NCI-H69 (cell line): ENCODE results near the gene GNB5.
"Not testable (repeated sequence)": the region's sequence is repeated elsewhere in the genome, so short reads cannot be mapped to it uniquely, and the experiment has no call there.

Source experiments
- DNase-seq: peaks from one replicate; lab custom pipeline; 2025; lab: John Stamatoyannopoulos, UW

GNB5 gene

DNA sequence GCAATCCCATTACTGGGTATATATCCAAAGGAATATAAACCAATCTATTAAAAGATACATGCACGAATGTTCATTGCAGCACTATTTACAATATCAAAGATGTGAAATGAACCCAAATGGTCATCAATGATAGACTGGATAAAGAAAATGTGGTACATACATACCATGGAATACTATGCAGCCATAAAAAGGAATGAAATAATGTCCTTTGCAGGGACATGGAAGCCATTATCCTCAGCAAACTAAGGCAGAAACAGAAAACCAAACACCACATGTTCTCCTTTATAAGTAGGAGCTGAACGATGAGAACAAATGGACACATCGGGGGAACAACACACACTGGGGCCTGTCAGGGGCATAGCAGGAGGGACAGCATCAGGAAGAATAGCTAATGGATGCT is 21.0 kb downstream of the GNB5 start:
- DNase-seq: not testable (repeated sequence)

DNA sequence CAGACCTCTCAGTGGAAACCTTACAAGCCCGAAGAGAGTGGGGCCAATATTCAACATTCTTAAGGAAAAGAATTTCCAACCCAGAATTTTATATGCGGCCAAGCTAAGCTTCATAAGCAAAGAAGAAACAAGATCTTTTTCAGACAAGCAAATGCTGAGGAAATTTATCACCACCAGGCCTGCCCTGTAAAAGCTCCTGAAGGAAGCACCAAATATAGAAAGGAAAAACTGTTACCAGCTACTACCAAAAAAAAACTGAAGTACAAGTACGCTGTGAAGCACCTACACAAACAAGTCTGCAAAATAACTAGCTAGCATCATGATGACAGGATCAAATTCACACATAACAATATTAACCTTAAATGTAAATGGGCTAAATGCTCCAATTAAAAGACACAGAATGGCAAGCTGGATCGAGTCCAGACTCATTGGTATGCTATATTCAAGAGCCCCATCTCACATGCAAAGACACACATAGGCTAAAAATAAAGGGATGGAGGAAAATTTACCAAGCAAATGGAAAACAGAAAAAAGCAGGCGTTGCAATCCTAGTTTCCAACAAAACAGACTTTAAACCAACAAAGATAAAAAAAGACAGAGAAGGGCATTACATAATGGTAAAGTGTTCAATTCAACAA is 25.6 kb downstream of the GNB5 start:
- peak; percentile 24 for DNase-seq

DNA sequence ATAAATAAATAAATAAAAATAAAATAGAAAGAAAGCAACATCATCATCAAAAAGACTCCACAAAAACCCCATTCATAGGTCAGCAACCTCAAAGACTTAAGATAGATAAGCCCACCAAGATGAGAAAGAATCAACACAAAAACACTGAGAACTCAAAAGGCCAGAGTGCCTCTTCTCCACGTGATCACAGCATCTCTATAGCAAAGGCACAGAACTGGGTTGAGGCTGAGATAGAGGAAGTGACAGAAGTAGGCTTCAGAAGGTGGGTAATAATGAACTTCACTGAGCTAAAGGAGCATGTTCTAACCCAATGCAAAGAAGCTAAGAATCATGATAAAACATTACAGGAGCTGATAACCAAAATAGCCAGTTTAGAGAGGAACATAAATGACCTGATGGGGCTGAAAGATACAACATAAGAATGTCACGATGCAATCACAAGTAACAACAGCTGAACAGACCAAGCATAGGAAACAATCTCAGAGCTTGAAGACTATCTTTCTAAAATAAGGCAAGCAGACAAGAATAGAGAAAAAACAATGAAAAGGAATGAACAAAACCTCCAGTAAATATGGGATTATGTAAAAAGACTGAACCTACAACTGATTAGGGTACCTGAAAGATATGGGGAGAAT is 26.4 kb downstream of the GNB5 start:
- DNase-seq: no peak

DNA sequence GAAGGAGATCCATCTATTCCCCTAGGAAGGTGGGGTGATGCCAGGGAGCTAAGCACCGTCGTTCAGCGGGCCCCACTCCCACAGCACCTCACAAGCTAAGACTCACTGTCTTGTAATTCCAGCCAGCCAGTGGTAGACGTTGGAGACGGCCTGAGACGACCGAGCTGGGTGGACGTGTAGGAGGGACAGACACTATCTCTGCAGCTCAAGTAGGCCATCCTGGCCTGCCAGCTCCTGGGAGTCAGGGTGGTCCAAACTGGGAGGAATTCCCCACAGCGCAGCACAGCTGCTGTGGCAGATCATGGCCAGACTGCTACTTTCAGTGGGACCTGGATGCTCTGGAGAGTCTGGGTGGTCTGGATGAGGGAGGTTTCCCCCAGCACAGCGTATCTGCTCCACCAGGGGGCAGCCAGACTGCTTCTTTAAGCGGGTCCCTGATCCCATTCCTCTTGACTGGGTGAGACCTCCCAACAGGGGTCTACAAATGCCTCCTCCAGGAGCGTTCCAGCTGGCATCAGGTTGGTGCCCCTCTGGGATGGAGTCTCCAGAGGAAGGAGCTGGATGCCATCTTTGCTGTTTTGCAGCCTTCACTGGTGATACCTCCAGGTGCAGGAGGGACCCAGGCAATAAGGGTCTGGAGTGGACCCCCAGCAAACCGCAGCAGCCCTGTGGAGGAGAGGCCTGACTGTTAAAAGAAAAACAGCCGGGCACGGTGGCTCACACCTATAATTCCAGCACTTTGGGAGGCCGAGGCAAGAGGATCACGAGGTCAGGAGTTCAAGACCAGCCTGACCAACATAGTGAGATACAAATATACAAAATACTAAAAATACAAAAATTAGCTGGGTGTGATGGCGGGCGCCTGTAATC is 27.6 kb downstream of the GNB5 start:
- DNase-seq: peak; percentile 20

DNA sequence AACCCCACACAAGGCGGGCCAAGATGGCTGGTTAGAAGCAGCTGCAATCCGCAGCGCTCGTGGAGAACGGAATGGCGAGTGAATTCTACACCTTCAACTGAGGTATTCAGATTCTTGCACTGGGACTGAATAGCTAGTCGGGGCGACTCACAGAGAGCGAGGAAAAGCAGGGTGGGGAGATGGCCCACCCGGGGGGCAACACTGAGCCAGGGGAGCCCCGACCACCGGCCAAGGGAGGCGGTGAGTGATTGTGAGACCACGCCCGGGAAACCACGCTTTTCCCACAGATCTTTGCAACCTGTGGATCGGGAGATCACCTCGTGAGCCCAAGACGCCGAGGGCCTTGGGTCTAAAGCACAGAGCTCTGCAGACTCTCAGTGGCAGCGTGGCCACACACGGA is 28.3 kb downstream of the GNB5 start:
- DNase-seq: no peak

DNA sequence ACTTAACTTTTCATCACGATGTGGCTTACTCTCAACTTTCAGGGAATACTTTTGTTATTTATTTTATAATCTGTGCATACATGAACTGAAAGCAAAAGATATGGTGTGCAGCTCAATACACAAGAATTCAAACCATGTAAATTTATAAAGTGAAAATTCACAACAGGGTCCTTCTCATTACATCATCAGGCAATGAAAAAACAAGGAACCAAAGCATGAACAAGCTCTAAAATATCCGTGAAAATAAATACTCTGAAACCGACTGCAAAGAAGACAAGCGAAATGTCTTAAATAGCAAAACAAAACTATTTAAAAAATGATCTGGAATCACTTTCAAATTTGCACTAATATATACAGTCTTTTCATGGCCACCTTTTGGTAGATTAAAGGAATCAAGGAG is 28.9 kb downstream of the GNB5 start:
- no peak for DNase-seq

DNA sequence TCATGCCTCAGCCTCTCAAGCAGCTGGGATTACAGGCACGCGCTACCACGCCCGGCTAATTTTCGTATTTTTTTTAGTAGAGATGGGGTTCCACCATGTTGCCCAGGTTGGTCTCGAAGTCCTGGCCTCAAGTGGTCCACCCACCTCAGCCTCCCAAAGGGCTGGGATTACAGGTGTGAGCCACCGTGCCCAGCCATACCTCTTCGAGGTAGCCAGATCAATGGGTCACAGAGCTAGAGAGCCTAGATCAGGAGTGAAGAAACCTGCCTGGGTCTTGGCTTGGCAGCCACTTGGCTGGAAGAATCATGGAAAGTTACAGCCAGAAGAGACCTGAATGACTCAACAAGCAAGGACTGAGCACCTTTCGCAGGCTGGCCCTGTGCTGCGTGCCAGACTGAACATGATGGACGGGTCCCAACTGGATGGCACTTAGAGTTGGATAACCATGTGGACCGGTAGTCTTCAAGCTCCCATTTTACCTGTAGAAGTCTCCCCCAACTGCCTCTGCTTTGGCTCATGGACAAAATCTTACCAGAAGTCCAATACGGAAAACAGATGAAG is 29.7 kb downstream of the GNB5 start:
- no peak for DNase-seq

DNA sequence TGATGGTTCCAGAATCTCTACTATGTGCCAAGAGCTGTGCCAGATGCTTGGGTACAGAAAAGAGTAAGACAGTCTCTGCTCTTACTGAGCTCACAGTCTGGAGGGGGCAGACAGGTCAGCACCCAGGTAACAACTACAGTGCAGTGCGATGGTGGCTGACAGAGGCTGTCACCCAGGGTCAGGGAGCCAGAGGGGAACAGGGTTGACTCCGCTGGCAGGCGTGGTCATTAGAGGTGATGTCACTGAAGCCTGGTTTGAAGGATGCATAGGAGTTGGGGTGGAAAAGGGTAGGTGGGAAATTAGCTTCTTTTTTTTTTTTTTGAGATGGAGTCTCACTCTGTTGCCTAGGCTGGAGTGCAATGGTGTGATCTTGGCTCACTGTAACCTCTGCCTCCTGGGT is 31.5 kb downstream of the GNB5 start:
- DNase-seq: no peak

DNA sequence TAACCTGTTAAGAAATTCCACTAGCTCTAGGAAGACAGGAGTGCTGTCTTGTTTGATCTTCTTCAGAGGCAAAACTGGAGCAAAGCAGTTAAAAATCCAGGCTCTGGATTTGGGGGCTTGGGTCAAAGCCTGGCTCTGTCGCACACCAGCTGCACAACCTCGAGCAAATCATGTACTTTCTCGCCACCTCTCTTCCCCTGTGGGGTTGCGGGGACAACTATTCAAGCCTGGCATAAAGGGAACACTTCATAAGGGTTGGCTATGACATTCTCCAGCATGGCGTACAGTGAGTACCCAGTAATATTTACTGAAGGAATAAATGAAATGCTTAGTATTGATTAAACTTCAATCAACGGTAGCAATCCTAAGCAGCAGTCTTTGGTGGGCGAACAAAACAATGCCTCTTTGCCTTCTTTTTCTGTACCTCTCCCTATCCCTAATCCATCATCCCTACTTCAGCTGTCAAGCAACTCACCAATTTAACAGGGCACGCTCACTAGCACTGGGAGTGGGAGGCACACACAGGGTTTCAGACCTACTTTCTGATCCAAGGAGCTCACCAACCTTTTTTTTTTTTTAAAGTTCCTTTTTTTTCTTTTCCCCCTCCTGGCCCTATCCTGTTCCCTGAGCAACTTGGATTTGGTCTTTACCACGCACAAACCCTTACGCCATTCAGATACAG is 33.0 kb downstream of the GNB5 start:
- no peak for DNase-seq

DNA sequence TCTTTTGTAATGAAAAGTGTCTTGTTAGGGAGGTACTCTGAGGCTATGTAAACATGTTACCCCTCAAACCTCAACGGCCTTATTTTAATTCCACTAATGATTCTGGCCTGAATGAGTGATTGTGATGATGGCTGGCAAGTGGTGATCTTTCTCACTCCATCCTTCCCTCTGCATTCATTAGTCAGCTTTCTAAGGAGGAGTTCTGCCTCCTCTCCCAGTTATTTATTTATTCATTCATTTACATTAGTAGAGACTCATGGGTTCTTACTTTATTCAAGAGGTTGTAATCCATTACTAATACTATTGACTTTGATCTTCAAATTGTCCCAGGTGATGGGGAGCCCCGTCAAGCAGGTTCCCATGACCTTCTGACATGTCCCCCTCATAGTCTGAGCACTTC is 35.3 kb downstream of the GNB5 start:
- no peak for DNase-seq

DNA sequence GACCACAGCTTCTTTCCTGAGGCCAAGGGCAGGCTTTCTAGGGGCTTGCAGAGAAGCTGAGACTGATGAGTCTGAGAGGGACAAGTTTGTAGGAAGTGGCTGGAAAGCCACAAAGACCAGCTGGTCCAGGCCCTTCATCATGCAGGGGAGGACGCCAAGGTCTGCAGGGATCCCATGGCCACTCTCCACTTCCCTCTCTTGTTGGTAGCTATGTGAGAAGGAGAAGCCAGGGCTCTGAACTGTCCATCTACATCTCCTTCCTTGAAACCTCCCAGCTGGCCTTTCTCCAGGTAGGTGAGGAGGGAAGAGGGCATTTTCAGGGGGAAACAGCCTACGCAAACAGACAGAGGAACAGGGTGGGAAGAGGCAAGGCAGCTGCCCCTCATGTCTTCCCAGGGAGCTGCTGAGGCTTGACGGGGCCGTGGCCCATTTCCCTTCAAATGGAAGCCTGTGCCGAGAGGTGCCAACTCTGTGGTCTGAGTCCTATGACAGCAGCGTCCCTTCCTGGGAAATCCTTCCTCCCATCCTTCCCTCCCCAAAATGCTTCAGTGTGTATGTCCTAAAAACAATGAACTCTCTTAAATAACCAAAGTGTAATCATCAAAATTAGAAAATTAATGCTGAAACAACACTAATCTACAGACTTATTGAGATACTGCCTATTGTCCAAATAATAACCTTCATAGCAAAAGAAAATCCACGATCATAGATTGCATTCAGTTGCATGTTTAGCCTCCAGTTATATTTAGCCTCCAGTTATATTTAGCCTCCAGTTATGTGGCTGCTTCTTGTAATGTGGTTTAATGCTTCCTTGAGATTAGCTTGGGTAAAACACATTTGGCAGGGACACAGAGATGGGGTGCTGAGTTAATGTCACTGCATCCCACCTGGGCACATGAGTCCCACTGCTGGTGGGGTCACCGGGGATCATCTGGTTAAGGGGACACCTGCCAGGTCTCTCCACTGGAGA is 36.0 kb downstream of the GNB5 start:
- DNase-seq: no peak

DNA sequence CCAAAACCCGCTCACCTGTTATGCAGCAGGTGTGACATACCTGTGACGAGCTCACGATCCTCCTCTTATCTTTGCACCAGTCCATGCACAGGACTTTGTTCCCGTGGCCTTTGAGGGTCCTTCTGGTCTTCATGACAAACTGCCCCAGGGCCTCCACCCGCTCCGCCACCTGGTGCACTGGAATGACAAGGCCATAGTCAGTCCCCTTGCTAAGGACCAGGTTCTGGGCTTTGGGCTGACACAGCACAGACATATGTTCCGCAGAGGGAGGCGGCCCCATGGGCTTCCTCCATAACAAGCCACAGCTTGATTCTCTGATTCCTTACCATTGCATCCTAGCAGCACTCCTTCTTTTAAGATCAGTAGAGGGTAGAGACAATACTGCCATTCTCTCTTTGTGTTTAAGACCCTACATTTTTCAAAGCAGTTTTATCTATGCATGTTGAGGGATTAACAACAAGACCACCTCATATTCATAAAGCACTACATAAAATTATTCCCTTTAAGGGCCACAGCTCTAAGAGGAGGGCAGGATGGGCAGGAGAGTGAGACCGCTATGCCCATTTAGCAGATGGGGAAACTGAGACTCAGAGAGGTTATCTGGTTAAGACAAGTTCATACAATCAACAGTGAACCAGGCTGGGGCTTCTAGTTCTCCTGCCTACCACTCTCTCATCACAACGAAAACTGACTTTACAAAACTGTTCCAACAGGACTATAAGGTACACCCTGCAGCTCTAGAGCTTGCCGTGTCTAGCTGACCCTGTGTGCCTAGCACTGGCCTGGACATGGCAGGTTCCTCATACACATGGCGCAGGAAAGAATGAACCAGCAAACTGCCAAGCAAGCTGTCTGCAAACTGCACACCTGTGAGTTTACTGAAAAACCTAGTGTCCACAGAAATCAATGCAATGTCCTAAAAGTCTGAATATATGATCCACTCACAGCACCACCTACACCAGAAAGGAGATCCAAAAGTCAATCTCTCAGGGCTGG is 37.0 kb downstream of the GNB5 start:
- DNase-seq: no peak

DNA sequence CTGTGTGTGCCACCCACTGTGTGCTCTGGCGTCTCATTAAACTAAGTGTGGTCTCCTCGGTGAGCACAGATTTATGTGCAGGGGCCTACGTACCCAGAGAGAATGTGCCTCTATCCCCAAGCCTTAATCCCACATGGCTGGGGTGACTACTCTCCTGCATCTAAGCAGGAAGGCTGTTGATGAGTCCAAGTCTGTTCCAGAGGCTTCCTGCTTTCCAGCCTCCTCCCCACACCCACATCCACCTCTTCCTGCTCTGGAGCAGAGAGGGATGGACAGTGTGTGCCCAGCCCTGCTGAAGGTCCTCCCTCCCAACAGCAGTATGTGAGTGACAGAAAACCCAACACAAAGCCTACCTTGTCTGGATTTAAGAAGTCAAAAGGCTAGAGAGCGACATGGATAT is 39.8 kb downstream of the GNB5 start:
- DNase-seq: no peak

DNA sequence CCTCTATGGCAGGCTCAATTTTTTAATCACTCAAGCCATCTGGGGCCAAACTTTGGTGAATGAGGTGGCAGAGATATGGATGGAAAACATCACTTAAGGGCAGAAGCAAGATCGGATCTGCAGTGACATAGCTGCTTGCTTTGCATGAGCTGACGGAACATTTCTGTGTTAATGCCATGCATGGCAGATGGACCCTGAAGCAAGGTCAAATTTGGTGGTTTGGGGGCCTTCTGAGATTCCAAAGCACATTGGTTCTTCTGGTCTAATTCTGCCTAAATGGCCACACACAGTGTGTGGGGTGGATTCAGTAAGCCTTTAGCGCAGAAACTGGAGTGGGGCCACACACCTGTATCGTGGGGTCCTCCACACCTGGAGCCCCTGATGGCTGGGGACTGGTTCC is 40.3 kb downstream of the GNB5 start:
- DNase-seq: no peak

DNA sequence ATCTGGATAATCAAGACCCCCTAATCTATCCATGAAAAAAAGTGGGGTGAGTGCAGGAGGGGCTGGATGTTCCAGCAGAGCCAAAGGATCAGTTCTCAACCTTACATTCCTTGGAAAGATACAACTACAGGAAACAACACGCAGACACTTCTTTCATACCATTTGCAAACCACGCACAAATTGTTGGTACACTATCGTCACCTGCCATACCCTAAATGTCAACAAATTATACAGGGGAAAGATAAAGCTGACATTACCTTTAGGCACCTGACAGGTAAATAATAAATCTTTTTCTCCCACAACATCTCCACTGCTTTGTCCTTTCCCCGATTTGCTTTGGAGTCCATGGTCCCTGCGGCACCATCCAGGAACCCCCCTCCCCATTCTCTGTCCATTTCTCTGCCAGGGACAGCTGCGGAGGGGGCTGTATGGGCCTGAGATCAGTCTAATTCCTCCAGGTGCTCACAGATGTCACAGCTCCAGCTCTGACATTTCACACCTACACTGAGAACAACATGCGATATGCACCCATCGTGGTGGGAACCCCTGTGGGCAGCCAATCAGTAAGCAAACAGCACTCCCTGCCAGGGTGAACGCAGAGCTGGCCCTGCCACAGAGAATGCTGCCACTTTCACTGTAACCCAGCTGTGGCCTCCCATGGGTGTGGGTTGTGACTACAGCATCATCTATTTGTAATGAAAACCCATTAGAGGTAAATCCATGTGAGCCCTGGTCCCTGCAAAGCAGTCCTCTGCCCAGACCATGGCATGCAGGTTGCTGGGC is 41.0 kb downstream of the GNB5 start:
- peak; percentile 52 for DNase-seq

DNA sequence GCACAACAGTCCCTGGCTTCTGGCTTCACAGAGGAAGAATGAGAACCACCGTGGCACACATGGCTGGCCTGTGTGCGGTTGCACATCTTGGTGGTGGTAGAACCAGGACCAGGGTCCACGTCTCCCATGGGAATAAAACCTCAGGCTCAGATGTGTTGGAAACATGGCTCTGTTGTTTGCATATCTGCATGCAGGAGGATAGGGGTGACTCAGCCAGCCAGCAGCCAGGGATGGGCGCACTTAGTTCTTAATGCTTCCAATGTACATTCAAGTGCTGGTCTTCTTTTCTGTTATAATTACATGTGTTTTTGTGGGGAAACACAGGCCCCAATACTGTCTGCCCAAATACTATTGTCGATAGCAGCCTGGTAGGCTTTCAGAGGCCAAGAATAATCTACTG is 42.8 kb downstream of the GNB5 start:
- no peak for DNase-seq

DNA sequence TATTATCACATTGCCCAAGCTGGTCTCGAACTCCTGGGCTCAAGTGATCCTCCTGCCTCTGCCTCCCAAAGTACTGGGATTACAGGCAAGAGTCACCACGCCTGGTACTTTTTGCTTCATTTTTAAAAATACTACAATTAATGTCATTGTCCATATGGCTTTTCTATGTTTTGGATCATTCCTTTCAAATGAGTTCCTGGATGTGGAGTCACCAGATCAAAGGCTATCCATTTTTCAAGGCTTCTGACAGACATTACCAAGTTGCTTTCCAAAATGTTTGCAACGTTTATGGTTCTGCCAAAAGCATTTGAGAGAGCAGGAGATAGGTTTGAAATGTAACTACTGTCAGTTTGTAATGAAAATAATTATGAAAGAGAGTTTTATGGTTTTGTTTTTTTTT is 44.4 kb downstream of the GNB5 start:
- no peak for DNase-seq

DNA sequence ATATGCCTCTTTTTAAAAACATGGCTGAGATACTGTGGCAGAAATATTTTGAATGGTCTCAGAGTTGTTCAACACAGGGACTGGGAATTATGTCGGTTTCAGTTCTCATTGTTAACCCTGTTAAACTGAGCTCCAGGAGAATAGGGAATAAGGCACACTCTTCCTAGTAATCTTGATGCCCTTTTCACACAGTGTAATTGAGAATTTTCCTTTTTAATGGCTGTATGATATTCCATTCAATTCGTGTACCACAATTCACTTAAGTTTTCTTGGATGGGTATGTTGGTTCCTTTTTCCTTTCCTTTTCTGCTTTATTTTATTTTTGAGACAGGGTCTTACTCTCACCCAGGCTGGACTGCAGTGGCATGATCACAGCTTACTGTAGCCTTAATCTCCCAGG is 44.9 kb downstream of the GNB5 start:
- DNase-seq: no peak

DNA sequence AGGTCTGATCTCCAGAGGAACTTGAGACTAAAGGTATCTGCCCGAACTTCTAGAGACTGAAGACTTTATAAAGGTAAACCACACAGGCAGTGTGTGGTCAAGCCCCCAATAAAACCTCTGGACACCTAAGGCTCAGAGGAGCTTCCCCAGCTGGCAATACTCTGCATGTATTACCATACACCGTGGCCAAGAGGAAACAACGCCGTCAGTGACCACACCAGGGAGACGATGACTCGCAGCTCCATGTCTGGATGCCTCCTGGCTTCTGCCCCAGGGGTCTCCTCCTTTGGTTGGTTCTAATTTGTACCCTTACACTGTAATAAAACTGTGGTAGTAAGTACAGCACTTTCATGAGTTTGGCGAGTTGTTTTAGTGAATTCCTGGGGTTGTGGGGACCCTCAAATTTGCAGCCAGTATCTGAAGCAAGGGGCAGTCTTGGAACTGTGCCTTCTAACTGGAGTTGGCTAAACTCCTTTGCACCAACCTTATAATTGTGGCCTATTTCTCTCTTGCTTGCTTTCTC is 46.5 kb downstream of the GNB5 start:
- no peak for DNase-seq
